Subcutaneous adipose tissue (tissue), 4 donors: Measurements from ENCODE around the gene TBC1D17. TPM values are rescaled to one million over a fixed set of nuclear protein-coding genes. Genes with fewer than 3 reads are reported as not detected.

ENCODE experiments used
- CTCF ChIP-seq: fragments of 450-650 bp; IDR thresholded peaks from one replicate; pipeline ENCODE4 v1.5.1; 2016; ENCODE audit warnings: low read depth, mild to moderate bottlenecking, control low read depth, antibody characterized with exemption, moderate library complexity
- total RNA-seq, 4 donors: library from RNA; depleted of rRNA; stranded (reverse); fragments of >200 nt; gene quantifications; one replicate each; pipeline ENCODE4 v1.1.0, GENCODE V29; 2016

Gene TBC1D17
- total RNA-seq, 4 donors from 2014 or later = 19.2 to 60.8 (median 29.1) TPM

- TF ChIP-seq CTCF = no peak
Measured at GRCh38 chr19:49835562-49835961, 41.9 kb upstream of the TBC1D17 start.

GRCh38 chr19:49836176-49837008 lies 41.1 kb upstream of the TBC1D17 start:
- no peak for TF ChIP-seq CTCF

- TF ChIP-seq CTCF = no peak
Measured at GRCh38 chr19:49837009-49837310, 40.5 kb upstream of the TBC1D17 start.

- TF ChIP-seq CTCF = no peak
Measured at GRCh38 chr19:49837425-49837824, 40.1 kb upstream of the TBC1D17 start.

GRCh38 chr19:49838885-49839588 lies 38.5 kb upstream of the TBC1D17 start:
- no peak for TF ChIP-seq CTCF

GRCh38 chr19:49839713-49840112 lies 37.8 kb upstream of the TBC1D17 start:
- TF ChIP-seq CTCF = no peak

- no peak for TF ChIP-seq CTCF
Measured at GRCh38 chr19:49840321-49840720, 37.2 kb upstream of the TBC1D17 start.
